Effector memory CD8-positive, alpha-beta T cell (primary cell): ENCODE results near the gene PPM1F.

Experiments used
- ATAC-seq: fragments of 150-1000 bp; cut with Tn5 transposase; replicated peaks from 2 replicates; pipeline ENCODE4 v1.10.0; 2021; ENCODE audit warnings: mild to moderate bottlenecking, moderate library complexity
- DNase-seq, 3 experiments: peaks; one replicate each; pipeline ENCODE4 v3.0.0; 2021
- H3K27ac Mint-ChIP-seq, 2 donors: one replicate each; pipeline ENCODE4 v1.8.0; 2022; ENCODE audit warnings: mild to moderate bottlenecking in 2 of 2, mixed read lengths in 2 of 2, moderate library complexity in 2 of 2
- H3K27me3 Mint-ChIP-seq, 2 donors: one replicate each; pipeline ENCODE4 v1.8.0; 2022; ENCODE audit warnings: mixed read lengths in 2 of 2
- H3K36me3 Mint-ChIP-seq: one replicate; pipeline ENCODE4 v1.8.0; 2022; ENCODE audit warnings: mild to moderate bottlenecking, moderate library complexity, mixed read lengths; ENCODE audit not compliant: insufficient read depth
- H3K4me1 Mint-ChIP-seq, 2 donors: one replicate each; pipeline ENCODE4 v1.8.0; 2022; ENCODE audit warnings: low read depth in 2 of 2, mixed read lengths in 2 of 2
- H3K4me3 Mint-ChIP-seq, 2 donors: one replicate each; pipeline ENCODE4 v1.8.0; 2022; ENCODE audit warnings: mild to moderate bottlenecking in 2 of 2, mixed read lengths in 2 of 2, moderate library complexity in 2 of 2
- H3K9me3 Mint-ChIP-seq, 2 donors: one replicate each; pipeline ENCODE4 v1.8.0; 2022; ENCODE audit warnings: mixed read lengths in 2 of 2

Gene PPM1F

DNA sequence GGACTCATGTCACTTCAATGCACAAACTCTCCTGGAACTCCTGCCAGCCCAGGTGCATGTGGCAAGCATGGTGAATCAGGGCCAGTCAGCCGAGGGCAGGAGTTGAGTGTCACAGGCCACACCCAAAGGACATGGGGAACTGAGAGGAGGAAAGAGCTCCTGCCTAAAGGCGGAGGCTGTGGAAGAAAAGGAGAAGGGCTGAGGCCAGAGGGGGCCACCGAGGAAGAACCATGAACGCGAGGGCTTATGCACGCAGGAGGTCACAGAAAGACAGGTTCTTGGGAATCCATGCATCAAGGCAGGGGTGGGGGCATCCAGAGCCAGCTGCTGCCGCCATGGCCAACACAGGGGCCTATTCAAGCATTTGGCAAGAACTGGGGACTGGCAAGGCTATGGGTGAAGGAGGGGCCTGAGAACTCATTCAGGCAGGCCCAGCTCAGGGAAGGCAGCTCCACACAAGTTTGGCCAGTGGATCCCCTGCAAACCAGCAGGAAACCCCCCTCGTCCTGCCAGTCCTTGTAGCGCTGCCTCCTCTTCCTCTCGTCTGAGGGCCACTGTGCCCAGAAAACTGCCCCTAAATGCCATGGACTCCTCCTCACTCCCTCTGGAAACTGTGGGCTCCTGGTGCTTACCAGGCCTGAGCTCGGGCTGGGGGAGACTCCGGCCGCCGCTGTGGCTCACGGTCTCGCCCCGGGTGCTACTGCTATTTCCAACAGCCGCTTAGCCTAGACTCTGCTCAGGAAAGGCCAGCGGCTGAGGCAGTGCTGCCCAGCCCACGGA is 15.4 kb downstream of the PPM1F start:
- no peak for ATAC-seq
- no peaks in the 10 kb centered on the region for H3K9me3 Mint-ChIP-seq

DNA sequence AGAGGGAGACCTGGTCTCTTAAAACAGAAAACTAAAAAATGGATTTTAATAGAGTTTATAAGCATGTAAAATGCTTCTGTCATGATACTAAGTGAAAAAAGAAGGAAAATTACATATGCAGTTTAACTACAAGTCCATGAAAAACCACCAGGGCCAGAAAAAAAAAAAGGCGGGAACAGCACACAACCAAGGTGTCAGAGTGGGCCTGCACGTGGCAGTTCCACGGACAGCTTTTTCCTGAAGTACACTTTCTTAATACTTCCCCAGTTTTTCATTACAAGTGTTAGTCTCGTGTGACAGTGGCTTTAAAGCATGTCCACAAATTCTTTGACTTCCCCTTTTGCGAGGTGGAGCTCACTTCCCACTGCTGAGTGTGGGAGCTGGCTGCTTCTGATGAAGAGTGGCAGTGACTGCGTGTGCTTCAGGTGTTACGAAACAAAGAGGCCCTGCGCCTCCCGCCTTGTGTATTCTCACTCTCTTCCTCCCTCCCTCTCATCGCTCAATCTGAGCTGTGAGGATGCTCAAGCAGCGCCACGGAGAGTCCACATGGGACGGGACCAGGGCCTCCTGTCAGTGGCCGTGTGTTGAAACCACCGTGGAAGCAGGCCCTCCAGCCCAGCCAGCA is 16.4 kb downstream of the PPM1F start:
- no peaks in the 10 kb centered on the region for H3K27me3 Mint-ChIP-seq
- ATAC-seq, result no peak
- peaks cover 22% of the 10 kb centered on the region for H3K36me3 Mint-ChIP-seq
- no peaks in the 10 kb centered on the region for H3K9me3 Mint-ChIP-seq
- H3K4me1 Mint-ChIP-seq, result peaks cover 14 to 24% of the 10 kb centered on the region in 2 donors
- DNase-seq, result no peak
- peak overlapping the region; percentile 14 to 26 for H3K4me3 Mint-ChIP-seq
- H3K27ac Mint-ChIP-seq, result no peak overlapping the region

More for the DNA sequence above, 15.4 kb downstream of the PPM1F start:
- peaks cover 15% of the 10 kb centered on the region for H3K36me3 Mint-ChIP-seq
- no peak for DNase-seq
- peak overlapping the region in 1 of 2 donors; percentile 87 for H3K4me3 Mint-ChIP-seq
- no peaks in the 10 kb centered on the region for H3K27me3 Mint-ChIP-seq
- H3K27ac Mint-ChIP-seq, result peak overlapping the region; percentile 86 to 89
- H3K4me1 Mint-ChIP-seq, result peaks cover 14 to 29% of the 10 kb centered on the region in 2 donors

DNA sequence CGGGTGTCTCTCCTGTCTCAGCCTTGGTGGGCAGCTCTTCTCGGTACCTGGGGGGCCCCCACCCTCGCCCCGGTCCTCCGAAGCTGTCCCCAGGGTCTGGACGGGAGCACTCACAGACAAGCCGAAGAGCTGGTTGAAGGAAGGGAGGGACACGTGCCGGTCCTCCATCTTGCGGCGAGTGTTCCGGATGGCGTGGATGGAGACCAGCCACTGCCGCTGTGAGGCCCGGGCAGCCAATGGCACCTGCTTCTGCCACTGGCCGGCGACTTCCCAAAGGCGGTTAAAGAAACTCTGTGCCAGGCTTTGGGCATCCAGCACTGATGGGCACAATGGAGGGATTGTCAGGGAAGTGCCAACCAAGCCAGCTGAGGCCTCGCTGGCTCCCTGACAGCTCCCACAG is 18.7 kb downstream of the PPM1F start:
- Mint-ChIP-seq H3K36me3 (peaks cover 22% of the 10 kb centered on the region), H3K4me1 (peaks cover 14 to 16% of the 10 kb centered on the region in 2 donors), H3K27ac (no peak overlapping the region), H3K27me3 (no peaks in the 10 kb centered on the region), H3K4me3 (no peak overlapping the region), H3K9me3 (no peaks in the 10 kb centered on the region)
- ATAC-seq, result no peak
- no peak for DNase-seq

DNA sequence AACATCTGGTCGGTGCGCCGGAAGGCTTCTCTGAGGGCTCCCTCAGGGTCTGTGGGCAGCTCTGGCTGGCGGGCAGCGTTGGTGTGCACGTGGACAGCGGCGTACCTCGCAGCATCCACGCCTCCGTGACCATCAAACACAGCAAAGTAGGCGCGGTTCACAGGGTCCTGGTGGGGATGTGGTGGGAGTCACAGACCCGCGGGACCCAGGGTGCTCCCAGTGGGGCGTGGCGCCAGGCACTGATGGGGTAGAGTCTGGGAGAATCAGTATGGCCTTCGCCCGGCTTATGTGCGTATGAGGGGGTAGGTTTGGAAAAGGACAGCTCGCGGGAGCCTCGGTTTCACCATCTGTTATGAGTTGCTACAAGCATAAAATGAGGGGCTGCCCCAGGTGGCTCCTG is 19.2 kb downstream of the PPM1F start:
- DNase-seq (no peak), ATAC-seq (no peak)
- Mint-ChIP-seq H3K27ac (no peak overlapping the region), H3K27me3 (no peaks in the 10 kb centered on the region), H3K4me3 (no peak overlapping the region), H3K36me3 (peaks cover 22% of the 10 kb centered on the region), H3K9me3 (no peaks in the 10 kb centered on the region), H3K4me1 (peaks cover 10 to 12% of the 10 kb centered on the region in 2 donors)

DNA sequence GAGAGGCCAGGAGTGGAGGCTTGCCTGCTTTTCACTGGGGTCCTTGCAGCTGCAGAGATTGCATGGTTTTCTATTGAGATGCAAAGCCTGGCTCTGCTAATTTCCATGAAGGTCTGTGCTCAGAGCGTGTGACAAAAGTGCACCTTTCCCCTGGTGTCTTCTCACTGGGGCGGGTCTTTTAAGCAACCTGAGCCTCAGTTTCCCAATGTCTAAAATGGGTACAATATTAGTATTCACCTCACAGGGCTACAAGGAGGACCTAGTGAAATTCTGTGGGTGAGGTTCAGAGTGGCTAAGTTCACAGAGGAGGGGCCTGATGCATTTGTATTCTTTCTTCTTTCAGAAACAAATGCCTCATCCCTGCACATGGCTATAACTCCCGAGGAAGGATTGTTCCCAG is 20.3 kb downstream of the PPM1F start:
- peaks cover 20% of the 10 kb centered on the region for H3K36me3 Mint-ChIP-seq
- no peaks in the 10 kb centered on the region for H3K27me3 Mint-ChIP-seq
- DNase-seq, result no peak

DNA sequence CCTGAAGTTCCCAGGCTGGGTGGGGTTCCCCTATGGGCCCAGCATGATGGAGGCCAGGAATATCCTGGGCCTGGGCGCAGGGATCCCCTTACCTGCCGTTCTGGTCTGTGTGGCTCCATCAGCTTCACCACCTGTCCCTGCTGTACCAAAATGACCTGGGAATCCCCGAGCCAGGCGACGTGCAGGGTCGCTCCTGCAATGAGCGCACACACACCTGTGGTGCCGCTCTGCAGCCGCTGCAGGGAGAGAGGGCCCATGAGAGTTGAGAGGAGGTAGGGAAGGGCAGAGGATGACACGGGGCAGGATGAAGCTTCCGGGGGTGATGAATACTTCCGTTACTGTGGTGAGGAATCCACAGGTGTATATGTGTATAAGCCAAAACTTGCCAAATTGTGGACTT is 21.6 kb downstream of the PPM1F start:
- H3K4me1 Mint-ChIP-seq, result peaks cover 0 to 6% of the 10 kb centered on the region in 2 donors

More for the DNA sequence above, 20.3 kb downstream of the PPM1F start:
- H3K4me1 Mint-ChIP-seq, result peaks cover 0 to 10% of the 10 kb centered on the region in 2 donors
- no peak overlapping the region for H3K27ac Mint-ChIP-seq
- no peak for ATAC-seq
- no peaks in the 10 kb centered on the region for H3K9me3 Mint-ChIP-seq
- no peak overlapping the region for H3K4me3 Mint-ChIP-seq

DNA sequence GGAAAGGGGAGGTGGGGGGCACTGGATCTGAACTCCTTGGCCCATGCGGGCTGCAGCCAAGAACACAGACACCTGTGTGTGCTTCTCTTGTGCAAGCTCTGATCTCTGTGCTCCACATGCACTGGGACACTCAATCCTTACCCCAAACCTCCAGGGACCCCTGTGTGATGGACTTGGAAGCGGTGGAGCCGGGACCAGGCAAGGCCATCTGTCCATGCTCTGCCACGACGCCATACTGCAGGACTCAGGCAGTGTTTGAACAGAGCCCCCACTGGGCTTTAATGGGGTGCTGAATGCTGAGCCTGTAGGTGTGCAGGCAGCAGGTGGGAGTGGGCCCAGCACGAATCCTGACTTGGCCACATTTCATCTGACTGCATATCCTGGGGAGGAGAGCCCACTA is 23.4 kb downstream of the PPM1F start:
- peaks cover 23% of the 10 kb centered on the region for H3K36me3 Mint-ChIP-seq
- H3K4me3 Mint-ChIP-seq, result no peak overlapping the region
- H3K27me3 Mint-ChIP-seq, result no peaks in the 10 kb centered on the region
- ATAC-seq (no peak), DNase-seq (no peak)
- H3K4me1 Mint-ChIP-seq, result peaks cover 0 to 6% of the 10 kb centered on the region in 2 donors
- H3K27ac Mint-ChIP-seq, result no peak overlapping the region
- H3K9me3 Mint-ChIP-seq, result no peaks in the 10 kb centered on the region

More for the DNA sequence above, 21.6 kb downstream of the PPM1F start:
- Mint-ChIP-seq H3K9me3 (no peaks in the 10 kb centered on the region), H3K36me3 (peaks cover 20% of the 10 kb centered on the region), H3K27ac (no peak overlapping the region), H3K4me3 (no peak overlapping the region), H3K27me3 (no peaks in the 10 kb centered on the region)
- DNase-seq (no peak), ATAC-seq (no peak)

DNA sequence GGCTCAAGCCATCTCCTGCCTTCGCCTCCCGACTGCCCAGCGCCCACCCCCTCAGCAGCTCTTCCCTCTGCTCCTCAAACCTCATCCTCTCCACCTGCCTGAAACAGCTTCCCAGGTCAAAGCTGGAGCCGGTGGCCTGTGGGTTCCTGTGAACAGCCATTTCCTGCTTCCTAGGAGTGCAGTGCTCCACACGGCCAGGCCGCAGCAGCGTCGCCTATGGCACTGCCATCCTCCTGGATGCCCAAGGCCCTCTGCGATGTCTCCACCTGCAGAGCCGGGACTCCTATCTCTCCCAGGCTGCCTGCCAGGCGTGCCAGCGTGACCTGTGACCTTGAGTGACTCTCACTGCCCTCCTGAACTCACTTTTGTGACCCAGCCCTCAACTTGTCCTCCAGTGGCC is 24.6 kb downstream of the PPM1F start:
- ATAC-seq (no peak), DNase-seq (no peak)
- Mint-ChIP-seq H3K27ac (peak overlapping the region in 1 of 2 donors; percentile 85), H3K27me3 (no peaks in the 10 kb centered on the region), H3K4me1 (peaks cover 0 to 6% of the 10 kb centered on the region in 2 donors), H3K4me3 (no peak overlapping the region), H3K9me3 (no peaks in the 10 kb centered on the region), H3K36me3 (peaks cover 20% of the 10 kb centered on the region)

DNA sequence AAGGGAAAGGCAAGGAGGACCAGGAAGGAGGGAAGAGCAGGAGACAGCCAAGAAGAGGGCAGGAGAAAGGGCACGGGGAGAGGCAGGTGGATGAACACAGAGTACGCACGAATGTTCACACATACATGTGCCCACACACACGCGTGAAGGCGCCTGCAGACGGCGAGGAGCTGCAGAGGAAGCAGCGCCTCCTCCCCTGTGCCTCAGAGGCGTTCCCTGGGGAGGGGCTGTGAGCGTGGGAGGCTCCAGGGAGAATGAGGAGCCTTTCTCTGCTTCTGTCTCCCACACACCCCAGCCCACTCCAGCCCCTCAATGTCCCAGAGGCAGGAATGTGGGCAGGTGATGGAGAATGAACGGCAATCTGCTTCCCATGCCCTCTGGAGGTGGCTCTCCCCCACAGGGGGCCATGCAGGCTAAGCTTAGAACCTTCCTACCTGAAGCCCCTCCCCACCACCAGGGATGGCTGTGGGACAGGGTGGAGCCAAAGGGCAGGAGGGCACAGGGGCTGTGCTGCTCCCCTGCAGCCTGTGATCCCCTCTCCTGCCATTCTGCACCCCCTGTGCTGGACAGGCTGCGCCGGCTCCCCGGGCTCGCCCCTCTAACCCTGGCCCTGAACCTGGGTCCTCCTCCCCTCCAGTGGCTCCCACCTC is 25.3 kb downstream of the PPM1F start:
- Mint-ChIP-seq H3K4me3 (no peak overlapping the region), H3K36me3 (peaks cover 21% of the 10 kb centered on the region), H3K9me3 (no peaks in the 10 kb centered on the region), H3K27me3 (no peaks in the 10 kb centered on the region), H3K4me1 (peaks cover 0 to 6% of the 10 kb centered on the region in 2 donors), H3K27ac (peak overlapping the region in 1 of 2 donors; percentile 62)
- no peak for ATAC-seq
- no peak for DNase-seq

DNA sequence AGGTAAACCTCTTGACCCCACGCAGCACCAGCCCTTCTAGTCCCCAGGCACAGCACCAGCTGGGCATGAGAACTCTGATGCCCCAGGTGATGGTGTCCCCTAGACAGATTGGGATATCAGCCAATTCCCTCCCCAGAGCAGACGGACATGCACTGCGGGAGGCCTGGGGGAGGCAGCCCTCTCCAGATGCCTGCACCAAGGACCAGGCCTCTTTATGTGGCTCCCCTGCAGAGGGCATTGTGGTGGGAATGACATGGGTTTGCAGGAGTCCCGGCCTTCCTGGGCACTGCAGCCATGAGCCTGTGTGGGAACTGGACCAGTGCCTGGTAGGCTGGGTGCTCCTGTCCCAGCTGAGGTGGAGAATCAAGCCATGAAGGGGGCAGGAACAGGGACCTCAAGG is 25.9 kb downstream of the PPM1F start:
- ATAC-seq, result no peak
- no peaks in the 10 kb centered on the region for H3K9me3 Mint-ChIP-seq
- peak overlapping the region in 1 of 2 donors; percentile 62 for H3K27ac Mint-ChIP-seq
- no peaks in the 10 kb centered on the region for H3K27me3 Mint-ChIP-seq
- H3K4me1 Mint-ChIP-seq, result peaks cover 0 to 6% of the 10 kb centered on the region in 2 donors
- peaks cover 15% of the 10 kb centered on the region for H3K36me3 Mint-ChIP-seq
- no peak for DNase-seq
- no peak overlapping the region for H3K4me3 Mint-ChIP-seq

DNA sequence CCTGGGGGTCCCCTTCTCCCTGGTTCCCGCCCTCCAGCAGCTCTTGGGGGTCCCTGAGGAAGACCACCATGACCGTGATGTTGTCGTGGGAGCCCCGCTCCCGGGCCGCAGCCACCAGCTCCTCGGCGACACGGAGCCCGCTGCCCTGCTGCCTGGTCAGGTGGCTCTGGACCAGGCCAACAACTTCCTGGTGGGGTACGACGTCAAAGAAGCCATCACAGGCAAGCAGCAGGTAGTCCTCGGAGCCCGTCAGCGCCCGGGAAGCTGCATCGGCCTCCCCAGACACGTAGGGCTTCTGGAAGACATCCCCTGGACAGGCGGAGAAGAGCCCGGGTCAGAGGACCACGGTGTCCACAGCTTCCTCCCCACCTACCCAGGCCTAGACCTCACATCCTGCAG is 29.5 kb downstream of the PPM1F start:
- no peak overlapping the region for H3K4me3 Mint-ChIP-seq
- no peak for ATAC-seq
- H3K36me3 Mint-ChIP-seq, result peaks cover 14% of the 10 kb centered on the region
- DNase-seq, result no peak
- H3K9me3 Mint-ChIP-seq, result no peaks in the 10 kb centered on the region
- H3K27ac Mint-ChIP-seq, result no peak overlapping the region
- no peaks in the 10 kb centered on the region for H3K27me3 Mint-ChIP-seq
- H3K4me1 Mint-ChIP-seq, result peaks cover 0 to 4% of the 10 kb centered on the region in 2 donors

DNA sequence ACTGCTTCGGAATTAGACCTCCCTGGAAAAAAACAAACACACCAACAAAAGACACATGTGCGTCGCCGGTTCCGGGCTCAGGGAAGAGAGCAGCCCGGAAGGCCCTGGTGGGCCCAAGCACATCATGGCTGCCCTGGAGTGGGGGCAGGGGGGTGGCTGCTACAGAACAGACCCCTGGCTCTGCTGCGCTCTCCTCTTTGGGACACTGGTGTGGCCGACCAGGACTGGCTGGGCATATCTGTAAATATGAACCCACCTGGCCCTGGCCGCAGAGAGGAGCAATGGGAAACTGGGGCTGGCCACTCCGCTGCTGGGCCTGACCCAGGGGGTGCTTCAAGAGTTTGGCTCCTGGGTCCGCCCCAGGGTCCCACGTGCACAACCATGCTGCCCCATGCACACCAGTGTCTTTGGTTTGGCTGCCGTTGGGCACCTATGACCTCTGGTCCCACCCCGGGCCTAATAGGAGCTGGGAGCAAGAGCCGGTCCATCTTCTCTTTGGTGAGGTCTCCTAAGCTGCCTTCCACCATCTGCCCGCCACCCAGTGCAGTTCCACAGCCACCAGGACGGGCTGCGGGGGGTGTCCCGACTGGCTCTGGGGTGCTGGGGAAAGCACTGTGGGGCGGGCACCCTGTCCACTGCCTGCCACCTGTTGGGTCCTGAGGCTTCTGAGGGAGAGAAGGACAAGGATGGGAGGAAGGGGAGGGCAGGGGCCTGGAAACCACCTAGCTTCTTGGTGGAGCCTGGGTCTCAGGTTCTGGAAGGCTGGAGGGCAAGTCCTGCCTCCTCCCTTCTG is 30.1 kb downstream of the PPM1F start:
- Mint-ChIP-seq H3K27me3 (no peaks in the 10 kb centered on the region), H3K36me3 (peaks cover 10% of the 10 kb centered on the region), H3K9me3 (no peaks in the 10 kb centered on the region), H3K4me3 (no peak overlapping the region), H3K4me1 (peaks cover 0 to 2% of the 10 kb centered on the region in 2 donors), H3K27ac (no peak overlapping the region)
- ATAC-seq, result no peak
- no peak for DNase-seq

DNA sequence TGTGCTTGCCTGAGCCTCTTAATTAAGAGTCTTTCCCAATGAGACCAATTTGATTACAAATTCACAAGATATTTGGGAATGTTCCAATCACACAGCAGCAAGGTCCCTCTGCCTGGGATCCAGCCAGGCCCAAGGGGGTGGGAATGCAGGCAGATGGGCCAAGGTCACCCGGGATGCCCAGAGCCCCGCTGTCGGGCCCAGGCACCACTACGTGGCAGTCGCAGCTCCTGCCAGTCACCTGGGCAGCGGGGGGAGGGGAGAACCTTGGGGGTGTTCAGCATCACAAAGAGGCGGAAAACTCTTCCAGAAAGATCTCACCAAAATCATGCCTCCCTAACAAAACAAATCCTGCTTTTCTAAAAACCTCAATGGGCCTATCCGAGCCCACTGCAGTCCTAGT is 30.9 kb downstream of the PPM1F start:
- Mint-ChIP-seq H3K27ac (no peak overlapping the region), H3K4me3 (no peak overlapping the region)

More for the DNA sequence above, 30.9 kb downstream of the PPM1F start:
- no peak for DNase-seq
- Mint-ChIP-seq H3K36me3 (peaks cover 10% of the 10 kb centered on the region), H3K4me1 (no peaks in the 10 kb centered on the region), H3K27me3 (no peaks in the 10 kb centered on the region), H3K9me3 (no peaks in the 10 kb centered on the region)
- no peak for ATAC-seq
